NCI-H1436 treated with DMSO at 0.1 percent for 48 hours (cell line): ENCODE data around the gene RAB17.

Experiments
- DNase-seq: peaks from one replicate; lab custom pipeline; 2025; lab: John Stamatoyannopoulos, UW

Gene RAB17

GRCh38 chr2:237538901-237539300 lies 51.6 kb downstream of the RAB17 start:
- DNase-seq, result no peak

GRCh38 chr2:237538001-237538720 lies 52.4 kb downstream of the RAB17 start:
- no peak for DNase-seq

- no peak for DNase-seq
Measured at GRCh38 chr2:237536617-237537016, 53.9 kb downstream of the RAB17 start.

- DNase-seq, result no peak
Measured at GRCh38 chr2:237536083-237536415, 54.5 kb downstream of the RAB17 start.

GRCh38 chr2:237535385-237536082 lies 55.0 kb downstream of the RAB17 start:
- DNase-seq, result no peak

GRCh38 chr2:237534380-237534779 lies 56.2 kb downstream of the RAB17 start:
- no peak for DNase-seq

- DNase-seq, result peak; percentile 85
Measured at GRCh38 chr2:237533668-237534161, 56.8 kb downstream of the RAB17 start.

GRCh38 chr2:237532160-237532559 lies 58.4 kb downstream of the RAB17 start:
- no peak for DNase-seq

GRCh38 chr2:237530472-237531433 lies 59.8 kb downstream of the RAB17 start:
- no peak for DNase-seq

- DNase-seq, result no peak
Measured at GRCh38 chr2:237529452-237530402, 60.8 kb downstream of the RAB17 start.

GRCh38 chr2:237527766-237528165 lies 62.8 kb downstream of the RAB17 start:
- DNase-seq, result no peak

GRCh38 chr2:237527233-237527632 lies 63.3 kb downstream of the RAB17 start:
- DNase-seq, result no peak

- DNase-seq, result no peak
Measured at GRCh38 chr2:237525559-237526157, 64.9 kb downstream of the RAB17 start.

GRCh38 chr2:237524631-237525030 lies 65.9 kb downstream of the RAB17 start:
- no peak for DNase-seq
